ENCODE data around the gene ELMO3.

DNA sequence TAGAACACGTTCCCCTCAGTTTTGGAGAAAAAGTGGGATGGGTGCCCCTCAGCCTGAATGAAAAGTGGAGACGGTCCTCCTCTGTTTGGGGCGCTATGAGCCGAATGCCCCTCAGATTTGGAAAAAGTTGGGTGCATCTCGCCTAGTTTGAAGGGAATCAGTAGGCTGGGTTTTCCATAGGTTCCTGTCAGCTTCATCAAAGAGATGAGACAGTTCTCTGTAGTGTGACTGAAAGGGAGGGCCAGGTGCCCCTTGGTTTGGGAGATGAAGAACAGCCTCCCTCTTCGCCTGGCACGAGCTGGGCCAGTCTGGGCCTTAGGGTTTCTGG lies 49.1 kb downstream of the ELMO3 start:
- TF ChIP-seq RAD21 (conservative IDR thresholded peaks at IDR 0.05) (no peak), EZH2 (IDR thresholded peaks at IDR 0.05; ENCODE audit: borderline replicate concordance, insufficient read depth, low read length, poor library complexity, severe bottlenecking) (no peak), POLR2AphosphoS5 (IDR thresholded peaks at IDR 0.05) (no peak), MXI1 (conservative IDR thresholded peaks at IDR 0.05; ENCODE audit: poor library complexity, severe bottlenecking) (no peak), EP300 (conservative IDR thresholded peaks at IDR 0.05; ENCODE audit: poor library complexity, severe bottlenecking) (no peak), TAF1 (IDR thresholded peaks at IDR 0.05; ENCODE audit: low read depth) (no peak)
- TF ChIP-seq, protein P1, sequence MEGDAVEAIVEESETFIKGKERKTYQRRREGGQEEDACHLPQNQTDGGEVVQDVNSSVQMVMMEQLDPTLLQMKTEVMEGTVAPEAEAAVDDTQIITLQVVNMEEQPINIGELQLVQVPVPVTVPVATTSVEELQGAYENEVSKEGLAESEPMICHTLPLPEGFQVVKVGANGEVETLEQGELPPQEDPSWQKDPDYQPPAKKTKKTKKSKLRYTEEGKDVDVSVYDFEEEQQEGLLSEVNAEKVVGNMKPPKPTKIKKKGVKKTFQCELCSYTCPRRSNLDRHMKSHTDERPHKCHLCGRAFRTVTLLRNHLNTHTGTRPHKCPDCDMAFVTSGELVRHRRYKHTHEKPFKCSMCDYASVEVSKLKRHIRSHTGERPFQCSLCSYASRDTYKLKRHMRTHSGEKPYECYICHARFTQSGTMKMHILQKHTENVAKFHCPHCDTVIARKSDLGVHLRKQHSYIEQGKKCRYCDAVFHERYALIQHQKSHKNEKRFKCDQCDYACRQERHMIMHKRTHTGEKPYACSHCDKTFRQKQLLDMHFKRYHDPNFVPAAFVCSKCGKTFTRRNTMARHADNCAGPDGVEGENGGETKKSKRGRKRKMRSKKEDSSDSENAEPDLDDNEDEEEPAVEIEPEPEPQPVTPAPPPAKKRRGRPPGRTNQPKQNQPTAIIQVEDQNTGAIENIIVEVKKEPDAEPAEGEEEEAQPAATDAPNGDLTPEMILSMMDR (IDR thresholded peaks at IDR 0.05; ENCODE audit: poor library complexity, severe bottlenecking): no peak
- TF ChIP-seq, protein P2, sequence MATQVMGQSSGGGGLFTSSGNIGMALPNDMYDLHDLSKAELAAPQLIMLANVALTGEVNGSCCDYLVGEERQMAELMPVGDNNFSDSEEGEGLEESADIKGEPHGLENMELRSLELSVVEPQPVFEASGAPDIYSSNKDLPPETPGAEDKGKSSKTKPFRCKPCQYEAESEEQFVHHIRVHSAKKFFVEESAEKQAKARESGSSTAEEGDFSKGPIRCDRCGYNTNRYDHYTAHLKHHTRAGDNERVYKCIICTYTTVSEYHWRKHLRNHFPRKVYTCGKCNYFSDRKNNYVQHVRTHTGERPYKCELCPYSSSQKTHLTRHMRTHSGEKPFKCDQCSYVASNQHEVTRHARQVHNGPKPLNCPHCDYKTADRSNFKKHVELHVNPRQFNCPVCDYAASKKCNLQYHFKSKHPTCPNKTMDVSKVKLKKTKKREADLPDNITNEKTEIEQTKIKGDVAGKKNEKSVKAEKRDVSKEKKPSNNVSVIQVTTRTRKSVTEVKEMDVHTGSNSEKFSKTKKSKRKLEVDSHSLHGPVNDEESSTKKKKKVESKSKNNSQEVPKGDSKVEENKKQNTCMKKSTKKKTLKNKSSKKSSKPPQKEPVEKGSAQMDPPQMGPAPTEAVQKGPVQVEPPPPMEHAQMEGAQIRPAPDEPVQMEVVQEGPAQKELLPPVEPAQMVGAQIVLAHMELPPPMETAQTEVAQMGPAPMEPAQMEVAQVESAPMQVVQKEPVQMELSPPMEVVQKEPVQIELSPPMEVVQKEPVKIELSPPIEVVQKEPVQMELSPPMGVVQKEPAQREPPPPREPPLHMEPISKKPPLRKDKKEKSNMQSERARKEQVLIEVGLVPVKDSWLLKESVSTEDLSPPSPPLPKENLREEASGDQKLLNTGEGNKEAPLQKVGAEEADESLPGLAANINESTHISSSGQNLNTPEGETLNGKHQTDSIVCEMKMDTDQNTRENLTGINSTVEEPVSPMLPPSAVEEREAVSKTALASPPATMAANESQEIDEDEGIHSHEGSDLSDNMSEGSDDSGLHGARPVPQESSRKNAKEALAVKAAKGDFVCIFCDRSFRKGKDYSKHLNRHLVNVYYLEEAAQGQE (IDR thresholded peaks at IDR 0.05; ENCODE audit: borderline replicate concordance): no peak

Data from neural cell (in vitro differentiated cells).